Adrenal gland (tissue), 12 donors: ENCODE results near the gene PRMT5. TPM values are rescaled to one million over a fixed set of nuclear protein-coding genes. Genes with fewer than 3 reads are reported as not detected.

Source experiments
- DNase-seq, 7 donors: peaks; one replicate each; pipeline ENCODE4 v3.0.0-alpha.2; 2019 to 2020
- H3K27ac ChIP-seq, 5 donors: fragments of 200-600 bp; sonication (generic) in 4 of 5; 1 replicate in 3 of 5; 2 replicates in 2 of 5; pipeline versions ENCODE4 v1.5.1 to v1.8.0; 2016 to 2020; ENCODE audit warnings: mild to moderate bottlenecking in 1 of 5
- H3K27me3 ChIP-seq: fragments of 200-600 bp; 2 replicates; pipeline ENCODE4 v1.8.0; 2021
- H3K36me3 ChIP-seq, 2 donors: fragments of 200-600 bp; replicated peaks in 1 of 2; 1 replicate in 1 of 2; 2 replicates in 1 of 2; pipeline versions ENCODE4 v1.5.1 to v1.8.0; 2018 to 2022
- H3K4me1 ChIP-seq, 2 donors: fragments of 200-600 bp; replicated peaks in 1 of 2; 1 replicate in 1 of 2; 2 replicates in 1 of 2; pipeline versions ENCODE4 v1.5.1 to v1.8.0; 2018 to 2021
- H3K4me3 ChIP-seq, 4 donors: fragments of 200-600 bp; sonication (generic) in 3 of 4; one replicate each; pipeline ENCODE4 v1.5.1; 2016 to 2018
- H3K9me3 ChIP-seq, 3 donors: fragments of 200-600 bp; sonication (generic) in 1 of 3; replicated peaks in 1 of 3; 1 replicate in 2 of 3; 2 replicates in 1 of 3; pipeline versions ENCODE4 v1.5.1 to v1.8.0; 2016 to 2021
- POLR2A ChIP-seq, 2 donors: fragments of 450-650 bp; IDR thresholded peaks; one replicate each; pipeline ENCODE4 v1.6.1; 2017; ENCODE audit warnings: antibody characterized with exemption in 2 of 2, mild to moderate bottlenecking in 2 of 2, moderate library complexity in 1 of 2
- WGBS, 4 donors: extraction: QIAGEN DNeasy Blood & Tissue Kit in 2 of 4; methylation state at CpG; one replicate each; pipeline versions ENCODE4 v1.1.5 to v1.1.7; 2013 to 2017; 5-methylcytosine and 5-hydroxymethylcytosine counted together
- intact Hi-C, 2 donors: fragments of 100-400 bp; cut with DNase I; formaldehyde crosslinking; loops; one replicate each; pipeline versions ENCODE4 v1.14.1 to v1.15.0; 2022 to 2023
- polyA plus RNA-seq, 3 donors: library from polyadenylated mRNA; stranded (reverse); fragments of 200-250 nt in 2 of 3; fragments of 350-450 nt in 1 of 3; fragmentation: Illumina TruSeq in 1 of 3; extraction: RNeasy Lipid Tissue Mini Kit (QIAGEN cat#74804) in 1 of 3; gene quantifications; one replicate each; pipeline ENCODE4 v1.2.3, GENCODE V29; 2013 to 2014
- total RNA-seq, 9 donors: library from RNA; depleted of rRNA in 4 of 9; stranded (reverse); fragments of >200 nt in 4 of 9; fragments of 120-200 nt in 1 of 9; fragmentation: NEBNext Ultra II Directional in 1 of 9; extraction: Animal tissue kit (Norgen Biotek cat#: 25700) in 1 of 9; gene quantifications; one replicate each; pipeline versions ENCODE4 v1.1.0 to v1.2.4, GENCODE V29; 2013 to 2023
- TF ChIP-seq, protein P1 (sequence below), 6 experiments: fragments of 450-650 bp in 4 of 6; fragments of 200-600 bp in 2 of 6; sonication (generic) in 1 of 6; IDR thresholded peaks; 1 replicate in 5 of 6; 2 replicates in 1 of 6; pipeline versions ENCODE4 v1.5.1 to v1.8.0; 2016 to 2021; ENCODE audit warnings: antibody characterized with exemption in 6 of 6, mild to moderate bottlenecking in 2 of 6, moderate library complexity in 1 of 6
- donor health status: healthy with polysubstance abuse.
- donor health status: Bipolar disorder and iron deficiency.
- donor health status: DM: yes; HTN: yes; CAD: no.
- donor health status: DM: no; HTN: no; CAD: no.
- donor health status: DM: no; HTN: no; CAD: no.
- donor health status: DM: yes; HTN: yes; CAD: no.

The PRMT5 gene
- total and polyA plus RNA-seq, 12 donors = 20.9 to 134 (median 62.8) TPM

DNA sequence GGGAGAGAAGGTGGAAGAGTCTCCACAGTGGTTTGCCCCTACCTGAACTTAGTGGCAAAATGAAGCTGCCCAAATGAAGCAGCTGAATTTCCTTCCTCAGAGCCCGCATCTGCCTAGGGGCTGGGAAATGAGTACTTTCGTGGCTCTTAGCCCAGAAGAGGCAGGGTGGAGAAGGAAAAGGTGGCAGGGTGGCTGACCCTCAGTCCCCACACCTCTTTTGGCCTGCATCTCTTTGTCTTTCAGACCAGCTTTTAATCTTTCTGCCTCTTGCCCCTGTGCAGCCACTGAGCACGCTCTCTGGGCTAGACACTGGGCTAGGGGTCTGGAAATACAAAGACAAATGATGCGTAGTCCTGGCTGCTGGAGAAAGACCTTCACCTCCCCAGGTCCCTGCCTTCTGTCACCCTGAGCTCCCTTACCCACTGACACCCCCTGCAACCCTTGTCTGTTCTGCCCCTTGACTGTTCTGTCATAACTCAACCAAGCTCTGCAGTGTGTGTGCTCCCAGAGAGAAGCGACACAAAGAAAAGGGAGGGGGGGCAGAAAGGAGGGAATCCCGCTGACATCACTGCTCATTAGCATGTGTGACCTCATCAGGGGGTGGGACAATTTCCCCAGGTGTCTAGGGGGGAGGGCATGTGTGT is 46.5 kb downstream of the PRMT5 start:
- H3K4me1 ChIP-seq = peaks cover 0 to 4% of the 10 kb centered on the region in 2 donors
- H3K27me3 ChIP-seq = no peaks in the 10 kb centered on the region
- peak in 6 of 7 donors; percentile 38 to 82 (median 48) for DNase-seq
- TF ChIP-seq, protein P1, sequence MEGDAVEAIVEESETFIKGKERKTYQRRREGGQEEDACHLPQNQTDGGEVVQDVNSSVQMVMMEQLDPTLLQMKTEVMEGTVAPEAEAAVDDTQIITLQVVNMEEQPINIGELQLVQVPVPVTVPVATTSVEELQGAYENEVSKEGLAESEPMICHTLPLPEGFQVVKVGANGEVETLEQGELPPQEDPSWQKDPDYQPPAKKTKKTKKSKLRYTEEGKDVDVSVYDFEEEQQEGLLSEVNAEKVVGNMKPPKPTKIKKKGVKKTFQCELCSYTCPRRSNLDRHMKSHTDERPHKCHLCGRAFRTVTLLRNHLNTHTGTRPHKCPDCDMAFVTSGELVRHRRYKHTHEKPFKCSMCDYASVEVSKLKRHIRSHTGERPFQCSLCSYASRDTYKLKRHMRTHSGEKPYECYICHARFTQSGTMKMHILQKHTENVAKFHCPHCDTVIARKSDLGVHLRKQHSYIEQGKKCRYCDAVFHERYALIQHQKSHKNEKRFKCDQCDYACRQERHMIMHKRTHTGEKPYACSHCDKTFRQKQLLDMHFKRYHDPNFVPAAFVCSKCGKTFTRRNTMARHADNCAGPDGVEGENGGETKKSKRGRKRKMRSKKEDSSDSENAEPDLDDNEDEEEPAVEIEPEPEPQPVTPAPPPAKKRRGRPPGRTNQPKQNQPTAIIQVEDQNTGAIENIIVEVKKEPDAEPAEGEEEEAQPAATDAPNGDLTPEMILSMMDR (IDR thresholded peaks at IDR 0.05) = no peak
- no peak for TF ChIP-seq POLR2A (IDR thresholded peaks at IDR 0.05)
- intact Hi-C loops = no loop called here
- peaks cover 0 to 12% of the 10 kb centered on the region in 2 donors for H3K36me3 ChIP-seq
- H3K4me3 ChIP-seq = no peak overlapping the region
- H3K27ac ChIP-seq = no peak overlapping the region
- no peaks in the 10 kb centered on the region for H3K9me3 ChIP-seq
- WGBS, 4 donors = 25 to 39% (median 29%) methylated on average over 6 of the region's 6 CpGs

DNA sequence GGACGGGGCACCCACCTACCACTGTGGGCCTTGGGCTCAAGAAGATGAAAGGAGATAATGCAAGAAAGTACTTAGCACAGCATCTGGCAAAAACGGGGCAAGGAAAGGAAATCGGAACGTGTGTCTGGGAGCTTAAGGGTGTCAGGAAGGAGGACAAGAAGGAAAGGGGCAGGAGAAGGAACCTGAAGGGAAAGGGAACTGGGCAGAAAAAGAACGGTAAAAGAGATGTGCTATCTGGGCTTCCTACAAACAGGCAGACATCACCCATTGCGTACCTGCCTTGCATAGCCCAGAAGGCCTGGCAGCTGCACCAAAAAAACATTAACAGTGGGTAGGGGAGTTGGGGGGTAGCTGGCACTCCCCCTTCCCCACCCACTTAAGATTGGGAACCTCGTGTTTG is 47.1 kb downstream of the PRMT5 start:
- 35 to 51% (median 43%) methylated on average over 7 of the region's 7 CpGs for WGBS, 4 donors
- no peaks in the 10 kb centered on the region for H3K9me3 ChIP-seq
- no peak for TF ChIP-seq POLR2A (IDR thresholded peaks at IDR 0.05)
- TF ChIP-seq, protein P1 (IDR thresholded peaks at IDR 0.05) = no peak
- intact Hi-C loops = no loop called here
- DNase-seq = no peak
- no peaks in the 10 kb centered on the region for H3K27me3 ChIP-seq
- H3K36me3 ChIP-seq = peaks cover 0 to 18% of the 10 kb centered on the region in 2 donors
- H3K27ac ChIP-seq = no peak overlapping the region
- no peaks in the 10 kb centered on the region for H3K4me1 ChIP-seq
- H3K4me3 ChIP-seq = no peak overlapping the region

DNA sequence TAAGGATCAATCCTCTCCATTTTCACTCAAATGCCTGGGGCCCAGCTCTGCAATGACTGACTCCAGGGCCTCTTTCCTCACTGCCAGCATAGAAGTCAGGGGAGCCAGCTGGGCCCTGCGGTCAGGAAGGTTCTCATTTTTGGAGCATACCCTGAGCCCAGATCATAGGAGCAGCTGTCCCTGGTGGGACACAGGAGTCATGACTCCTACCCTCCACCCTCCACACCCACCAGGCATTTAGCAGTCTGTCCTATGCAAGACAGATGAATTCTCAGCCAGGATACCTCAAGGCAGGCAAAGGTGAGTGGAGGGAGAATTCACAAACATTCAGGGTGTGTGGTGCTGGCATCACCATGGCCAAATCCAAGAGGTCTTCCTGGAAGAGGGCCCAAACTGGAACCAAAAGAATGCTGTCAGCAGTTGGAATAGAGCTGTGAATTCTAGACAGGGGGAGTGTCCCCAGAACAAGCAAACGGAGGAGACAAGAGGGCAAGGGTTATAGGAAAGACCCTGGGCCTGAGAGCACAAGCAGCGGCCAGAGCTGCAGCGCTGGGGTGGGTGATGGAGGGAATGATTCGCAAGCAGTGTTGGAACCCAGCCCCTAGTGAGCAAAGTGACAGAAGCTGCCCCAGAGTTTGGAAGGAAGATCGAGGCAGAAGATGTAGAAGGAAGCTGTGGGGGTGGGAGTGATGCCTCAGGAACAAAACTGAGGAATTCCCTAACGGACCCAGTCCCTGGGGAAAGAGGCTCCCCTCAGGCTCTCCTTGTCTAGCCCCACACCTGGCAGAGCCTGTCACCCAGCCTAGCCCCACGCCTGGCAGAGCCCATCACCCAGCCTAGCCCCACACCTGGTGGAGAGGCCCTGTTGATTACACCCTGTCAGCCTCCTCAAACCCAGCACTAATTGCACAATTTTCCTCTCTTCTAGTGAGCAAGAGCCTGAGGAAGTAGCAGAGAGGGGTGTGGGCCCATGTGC is 50.6 kb downstream of the PRMT5 start:
- no peaks in the 10 kb centered on the region for H3K9me3 ChIP-seq
- H3K4me3 ChIP-seq = no peak overlapping the region
- intact Hi-C loops = no loop called here
- DNase-seq = peak in 1 of 7 donors; percentile 40
- TF ChIP-seq, protein P1 (IDR thresholded peaks at IDR 0.05) = no peak
- TF ChIP-seq POLR2A (IDR thresholded peaks at IDR 0.05) = no peak
- H3K36me3 ChIP-seq = peaks cover 0 to 53% of the 10 kb centered on the region in 2 donors
- WGBS, 4 donors = 83 to 88% (median 87%) methylated on average over 8 of the region's 8 CpGs
- H3K27ac ChIP-seq = no peak overlapping the region
- H3K27me3 ChIP-seq = no peaks in the 10 kb centered on the region
- H3K4me1 ChIP-seq = peaks cover 0 to under 1% of the 10 kb centered on the region in 2 donors

DNA sequence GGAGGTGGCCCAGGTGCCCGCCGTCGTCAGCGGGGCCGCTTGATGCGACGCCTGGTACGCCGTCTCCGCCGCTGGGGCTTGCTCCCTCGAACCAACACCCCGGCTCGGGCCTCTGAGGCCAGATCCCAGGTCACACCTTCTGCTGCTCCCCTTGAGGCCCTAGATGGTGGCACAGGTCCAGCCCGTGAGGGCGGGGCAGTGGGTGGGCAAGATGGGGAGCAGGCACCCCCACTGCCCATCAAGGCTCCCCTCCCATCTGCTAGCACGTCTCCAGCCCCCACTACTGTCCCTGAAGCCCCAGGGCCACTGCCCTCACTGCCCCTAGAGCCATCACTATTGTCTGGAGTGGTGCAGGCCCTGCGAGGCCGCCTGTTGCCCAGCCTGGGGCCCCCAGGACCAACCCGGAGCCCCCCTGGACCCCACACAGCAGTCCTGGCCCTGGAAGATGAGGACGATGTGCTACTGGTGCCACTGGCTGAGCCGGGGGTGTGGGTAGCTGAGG is 52.1 kb downstream of the PRMT5 start:
- TF ChIP-seq POLR2A (IDR thresholded peaks at IDR 0.05) = no peak
- TF ChIP-seq, protein P1 (IDR thresholded peaks at IDR 0.05) = no peak
- intact Hi-C loops = no loop called here
- H3K4me3 ChIP-seq = no peak overlapping the region
- peaks cover 0 to 56% of the 10 kb centered on the region in 2 donors for H3K36me3 ChIP-seq
- 91 to 100% (median 94%) methylated on average over 3 to 22 of the region's 22 CpGs for WGBS, 4 donors
- peaks cover 6 to 9% of the 10 kb centered on the region in 2 donors for H3K4me1 ChIP-seq
- DNase-seq = peak in 1 of 7 donors; percentile 42
- H3K27ac ChIP-seq = no peak overlapping the region
- no peaks in the 10 kb centered on the region for H3K9me3 ChIP-seq
- H3K27me3 ChIP-seq = no peaks in the 10 kb centered on the region
